ENCODE data around the gene DNAH14.

- no peak for TF ChIP-seq CTCF (IDR thresholded peaks at IDR 0.05)
- TF ChIP-seq POLR2AphosphoS5 (IDR thresholded peaks at IDR 0.05), result no peak
These were observed 445.5 kb downstream of the DNAH14 start for GRCh38 chr1:225374996-225375395.
